Hematopoietic multipotent progenitor cell treated with erythropoietin and hydrocortisone succinate and interleukin-3 and kit ligand, for 17 days (in vitro differentiated cells): ENCODE results near the gene HCRTR1.
"Not testable (repeated sequence)": the region's sequence is repeated elsewhere in the genome, so short reads cannot be mapped to it uniquely, and the experiment has no call there.

Experiments
- DNase-seq: peaks from one replicate; pipeline ENCODE4 v3.0.0-alpha.2; 2015; ENCODE audit warnings: low spot score

Gene HCRTR1

GRCh38 chr1:31581821-31582810, 35.4 kb upstream of the HCRTR1 start:
- DNase-seq: no peak

- no peak for DNase-seq
Measured at GRCh38 chr1:31583082-31583994, 34.2 kb upstream of the HCRTR1 start.

- no peak for DNase-seq
Measured at GRCh38 chr1:31583995-31584868, 33.3 kb upstream of the HCRTR1 start.

- DNase-seq: no peak
Measured at GRCh38 chr1:31584869-31585735, 32.4 kb upstream of the HCRTR1 start.

- DNase-seq: no peak
Measured at GRCh38 chr1:31585736-31586365, 31.6 kb upstream of the HCRTR1 start.

- no peak for DNase-seq
Measured at GRCh38 chr1:31586376-31587327, 30.8 kb upstream of the HCRTR1 start.

- not testable (repeated sequence) for DNase-seq
Measured at GRCh38 chr1:31587328-31587699, 30.2 kb upstream of the HCRTR1 start.

- DNase-seq: peak; percentile 15
Measured at GRCh38 chr1:31587720-31588423, 29.6 kb upstream of the HCRTR1 start.

GRCh38 chr1:31588751-31589515, 28.6 kb upstream of the HCRTR1 start:
- no peak for DNase-seq

- no peak for DNase-seq
Measured at GRCh38 chr1:31591425-31592093, 25.9 kb upstream of the HCRTR1 start.

- no peak for DNase-seq
Measured at GRCh38 chr1:31592132-31592531, 25.4 kb upstream of the HCRTR1 start.

GRCh38 chr1:31593136-31593665, 24.3 kb upstream of the HCRTR1 start:
- no peak for DNase-seq

GRCh38 chr1:31593770-31594632, 23.5 kb upstream of the HCRTR1 start:
- DNase-seq: peak; percentile 11

- no peak for DNase-seq
Measured at GRCh38 chr1:31595836-31596736, 21.4 kb upstream of the HCRTR1 start.

GRCh38 chr1:31596737-31597097, 20.8 kb upstream of the HCRTR1 start:
- no peak for DNase-seq
